NCI-H128 (cell line): ENCODE measurements around the gene TBCCD1.

Experiments used
- DNase-seq: peaks from one replicate; lab custom pipeline; 2025; ENCODE audit not compliant: unreplicated experiment; lab: John Stamatoyannopoulos, UW

TBCCD1 gene

GRCh38 chr3:186497608-186498007, 69.5 kb downstream of the TBCCD1 start:
- no peak for DNase-seq

DNA sequence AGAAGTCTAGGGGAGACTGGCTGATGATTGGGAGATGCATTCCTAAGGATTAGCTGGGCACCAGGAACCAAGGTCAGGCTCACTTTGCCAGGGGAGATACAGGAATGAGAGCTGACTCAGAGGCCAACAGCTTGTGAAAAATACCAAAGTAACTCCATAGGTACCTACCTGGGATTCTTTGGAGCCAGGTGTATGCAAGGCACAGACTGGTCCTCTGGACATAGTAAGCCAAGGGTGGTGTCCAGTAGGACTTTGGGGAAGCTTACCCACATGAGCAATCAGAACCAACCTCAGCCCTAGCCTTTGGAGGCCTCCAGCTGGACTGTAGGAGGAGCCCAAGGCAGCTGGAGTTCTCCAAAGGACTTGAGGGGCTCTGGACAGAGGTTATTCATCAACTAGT, 70.5 kb downstream of the TBCCD1 start:
- no peak for DNase-seq
